Smooth muscle cell (in vitro differentiated cells): ENCODE measurements around the gene PNPLA6. TPM values are rescaled to one million over a fixed set of nuclear protein-coding genes. Genes with fewer than 3 reads are reported as not detected.
A peak's percentile ranks its signal among the peaks of the same experiment; 100 is the strongest.

Source experiments
- DNase-seq: peaks from one replicate; lab custom pipeline; 2025; ENCODE audit not compliant: unreplicated experiment; lab: John Stamatoyannopoulos, UW
- H2AFZ ChIP-seq: fragments of 200-600 bp; sonication (generic); 2 replicates; pipeline ENCODE4 v1.6.0; 2016; ENCODE audit warnings: antibody characterized with exemption, low read depth, mild to moderate bottlenecking
- H3F3A ChIP-seq: fragments of 200-600 bp; sonication (generic); 2 replicates; pipeline ENCODE4 v1.6.0; 2017; ENCODE audit warnings: antibody characterized with exemption, low read depth
- H3K27ac ChIP-seq: fragments of 200-600 bp; sonication (generic); 2 replicates; pipeline ENCODE4 v1.5.1; 2016; ENCODE audit warnings: low read depth, mild to moderate bottlenecking
- H3K27me3 ChIP-seq: fragments of 200-600 bp; sonication (generic); 2 replicates; pipeline ENCODE4 v1.6.1; 2016; ENCODE audit warnings: low read depth, mild to moderate bottlenecking
- H3K36me3 ChIP-seq: fragments of 200-600 bp; sonication (generic); 2 replicates; pipeline ENCODE4 v1.5.1; 2016; ENCODE audit warnings: low read depth
- H3K4me1 ChIP-seq: fragments of 200-600 bp; sonication (generic); 2 replicates; pipeline ENCODE4 v1.5.1; 2016; ENCODE audit warnings: low read depth
- H3K4me2 ChIP-seq: fragments of 200-600 bp; sonication (generic); 2 replicates; pipeline ENCODE4 v1.6.0; 2016; ENCODE audit warnings: mild to moderate bottlenecking
- H3K4me3 ChIP-seq: fragments of 200-600 bp; sonication (generic); 2 replicates; pipeline ENCODE4 v1.5.1; 2016; ENCODE audit warnings: mild to moderate bottlenecking
- H3K79me2 ChIP-seq: fragments of 200-600 bp; sonication (generic); 2 replicates; pipeline ENCODE4 v1.6.0; 2016; ENCODE audit warnings: low read depth, mild to moderate bottlenecking
- H3K9ac ChIP-seq: fragments of 200-600 bp; sonication (generic); 2 replicates; pipeline ENCODE4 v1.6.0; 2016; ENCODE audit warnings: low read depth
- H3K9me3 ChIP-seq: fragments of 200-600 bp; sonication (generic); replicated peaks from 2 replicates; pipeline ENCODE4 v1.5.1; 2016; ENCODE audit warnings: low read depth
- H4K20me1 ChIP-seq: fragments of 200-600 bp; sonication (generic); 2 replicates; pipeline ENCODE4 v1.6.0; 2016; ENCODE audit warnings: low read depth
- CTCF ChIP-seq: fragments of 200-600 bp; sonication (generic); IDR thresholded peaks from 2 replicates; pipeline ENCODE4 v1.5.1; 2017; ENCODE audit warnings: borderline replicate concordance, mild to moderate bottlenecking, antibody characterized with exemption; ENCODE audit not compliant: insufficient read depth, poor library complexity, severe bottlenecking
- WGBS: methylation state at CpG from one replicate; pipeline ENCODE4 v1.1.7; 2016; ENCODE audit warnings: low lambda C conversion rate; 5-methylcytosine and 5-hydroxymethylcytosine counted together
- polyA plus RNA-seq: library from polyadenylated mRNA; unstranded; fragments of >200 nt; fragmentation: Nextera tagmentation; extraction: Ambion mirVana; gene quantifications from 2 replicates; pipeline ENCODE4 v1.2.1, GENCODE V29; 2016
- total RNA-seq: library from RNA; depleted of rRNA; stranded (reverse); fragments of >200 nt; gene quantifications from 2 replicates; pipeline ENCODE4 v1.2.3, GENCODE V29; 2014

The PNPLA6 gene
- total and polyA plus RNA-seq, 2 experiments from 2014 or later, result 22.3 to 55.6 TPM

- H3K36me3 ChIP-seq, result no peaks in the 10 kb centered on the region
- H4K20me1 ChIP-seq, result no peaks in the 10 kb centered on the region
- H2AFZ ChIP-seq, result no peak overlapping the region
- H3K27me3 ChIP-seq, result no peaks in the 10 kb centered on the region
- H3K4me2 ChIP-seq, result no peak overlapping the region
- no peak for DNase-seq
- H3F3A ChIP-seq, result peaks cover 20% of the 10 kb centered on the region
- 85% methylated on average over 5 of the region's 5 CpGs for WGBS
- H3K9ac ChIP-seq, result no peak overlapping the region
- no peak overlapping the region for H3K4me3 ChIP-seq
- H3K27ac ChIP-seq, result no peak overlapping the region
- no peaks in the 10 kb centered on the region for H3K9me3 ChIP-seq
- H3K79me2 ChIP-seq, result no peaks in the 10 kb centered on the region
- H3K4me1 ChIP-seq, result peaks cover 8% of the 10 kb centered on the region
- no peak for TF ChIP-seq CTCF
These were observed 21.5 kb upstream of the PNPLA6 start for GRCh38 chr19:7513809-7514642.

- Histone ChIP-seq H3K9me3 (no peaks in the 10 kb centered on the region), H3K4me1 (peaks cover 8% of the 10 kb centered on the region), H3K79me2 (no peaks in the 10 kb centered on the region), H3K4me3 (peak overlapping the region; percentile 49), H4K20me1 (no peaks in the 10 kb centered on the region), H3K4me2 (peak overlapping the region; percentile 84), H3F3A (peaks cover 16% of the 10 kb centered on the region), H3K36me3 (no peaks in the 10 kb centered on the region), H3K27me3 (no peaks in the 10 kb centered on the region), H3K27ac (peak overlapping the region; percentile 65), H2AFZ (peak overlapping the region; percentile 87), H3K9ac (peak overlapping the region; percentile 74)
- TF ChIP-seq CTCF, result no peak
- 58% methylated on average over 13 of the region's 13 CpGs for WGBS
- DNase-seq, result no peak
These were observed 20.3 kb upstream of the PNPLA6 start for GRCh38 chr19:7515110-7515644.

DNA sequence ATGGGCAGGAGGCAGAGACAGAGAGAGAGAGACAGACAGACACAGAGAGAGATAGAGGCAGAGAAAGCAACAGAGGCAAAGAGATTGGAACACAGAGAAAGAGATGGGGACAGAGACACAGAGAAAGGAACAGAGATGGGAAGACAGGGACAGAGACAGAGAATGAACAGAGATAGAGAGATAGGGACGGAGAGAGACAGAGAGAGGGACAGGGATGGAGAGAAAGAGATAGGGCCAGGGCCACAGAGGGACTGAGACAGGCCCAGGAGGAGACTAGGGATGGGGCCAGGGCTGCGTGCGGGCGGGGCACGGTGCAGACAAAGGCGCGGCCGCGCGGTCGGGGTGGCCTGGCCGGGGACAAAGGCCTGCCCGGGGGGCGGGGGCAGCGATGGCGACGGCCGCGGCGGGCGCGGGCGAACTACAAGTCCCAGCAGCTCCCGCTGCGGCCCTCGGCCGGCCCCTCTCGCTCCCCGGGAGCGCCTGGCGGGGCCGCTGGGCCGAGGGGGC, 19.8 kb upstream of the PNPLA6 start, which contains the start of gene ZNF358:
Gene ZNF358 (plus strand): TSS at position 459 of the 507 bp plus-strand sequence. CDS start 3,140 bp downstream, outside the sequence.
- Histone ChIP-seq H3K9me3 (no peaks in the 10 kb centered on the region), H3K4me1 (peaks cover 8% of the 10 kb centered on the region), H3K27ac (peak within 1 kb of the TSS; percentile 65), H3K9ac (peak within 1 kb of the TSS; percentile 93), H3K27me3 (no peaks in the 10 kb centered on the region), H3F3A (peaks cover 11% of the 10 kb centered on the region), H3K4me2 (peak within 1 kb of the TSS; percentile 98), H3K36me3 (no peaks in the 10 kb centered on the region), H3K4me3 (peak within 1 kb of the TSS; percentile 83), H2AFZ (peak within 1 kb of the TSS; percentile 87), H4K20me1 (no peaks in the 10 kb centered on the region), H3K79me2 (no peaks in the 10 kb centered on the region)
- DNase-seq, result peak; percentile 16
- TF ChIP-seq CTCF, result no peak
- WGBS, result no CpG with 5 or more reads among the region's 33 CpGs
